ENCODE data around the gene GNG3.

Gene GNG3

DNA sequence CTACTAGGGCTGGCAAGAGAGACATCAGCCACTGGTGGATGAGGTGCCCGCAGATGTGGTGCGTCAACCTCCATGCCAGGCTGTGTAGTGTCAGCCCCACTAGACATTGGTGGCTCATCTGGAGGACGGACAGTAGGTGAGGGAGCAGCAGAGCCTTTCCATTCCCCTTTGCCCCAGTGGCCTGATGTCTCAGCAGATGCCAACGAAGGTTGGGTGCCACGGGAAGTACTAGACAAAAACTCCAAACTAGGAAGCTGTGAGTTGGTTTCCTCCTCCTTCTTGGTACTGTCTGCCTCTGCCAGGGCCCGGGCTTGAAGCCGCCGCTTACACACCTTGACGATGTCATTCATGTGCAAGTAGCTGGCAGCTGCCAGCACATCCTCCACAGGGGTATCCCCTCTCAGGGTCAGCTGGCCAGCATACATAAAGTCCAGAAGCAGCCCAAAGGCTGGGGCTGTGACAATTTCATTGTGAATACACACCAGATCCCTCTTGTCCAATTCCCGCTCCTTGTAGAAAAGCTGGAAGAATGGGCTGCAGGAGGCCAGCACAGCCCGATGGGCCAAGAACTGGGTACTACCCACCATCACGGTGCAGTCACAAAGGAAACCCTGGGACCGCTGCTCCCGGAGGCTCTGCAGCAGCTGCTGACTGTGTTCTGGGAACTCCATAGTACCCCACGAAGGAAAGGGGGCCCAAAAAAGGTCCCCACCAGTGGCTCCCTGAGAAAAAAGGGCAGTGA, 45.7 kb downstream of the GNG3 start:
- H3K9ac ChIP-seq (ENCODE audit: low read length) = peak overlapping the region; percentile 27; the same call in 1 of the 2 replicates
- peak overlapping the region; percentile 78 for H3K4me3 ChIP-seq (ENCODE audit: low read length)
- H4K20me1 ChIP-seq (ENCODE audit: insufficient read depth, low read length) = no peaks in the 10 kb centered on the region
- peaks cover 8% of the 10 kb centered on the region for H3K4me1 ChIP-seq (ENCODE audit: low read length)
- no peak overlapping the region for H2AFZ ChIP-seq (ENCODE audit: low read depth, low read length)
- H3K36me3 ChIP-seq (replicated peaks; ENCODE audit: low read depth, low read length) = peaks cover 9% of the 10 kb centered on the region
- H3K79me2 ChIP-seq (ENCODE audit: low read length) = no peaks in the 10 kb centered on the region
- no peaks in the 10 kb centered on the region for H3K9me3 ChIP-seq (ENCODE audit: insufficient read depth, low read length)
- no peak for TF ChIP-seq EZH2phosphoT487 (IDR thresholded peaks at IDR 0.05; ENCODE audit: low read depth)
- TF ChIP-seq, protein P1, sequence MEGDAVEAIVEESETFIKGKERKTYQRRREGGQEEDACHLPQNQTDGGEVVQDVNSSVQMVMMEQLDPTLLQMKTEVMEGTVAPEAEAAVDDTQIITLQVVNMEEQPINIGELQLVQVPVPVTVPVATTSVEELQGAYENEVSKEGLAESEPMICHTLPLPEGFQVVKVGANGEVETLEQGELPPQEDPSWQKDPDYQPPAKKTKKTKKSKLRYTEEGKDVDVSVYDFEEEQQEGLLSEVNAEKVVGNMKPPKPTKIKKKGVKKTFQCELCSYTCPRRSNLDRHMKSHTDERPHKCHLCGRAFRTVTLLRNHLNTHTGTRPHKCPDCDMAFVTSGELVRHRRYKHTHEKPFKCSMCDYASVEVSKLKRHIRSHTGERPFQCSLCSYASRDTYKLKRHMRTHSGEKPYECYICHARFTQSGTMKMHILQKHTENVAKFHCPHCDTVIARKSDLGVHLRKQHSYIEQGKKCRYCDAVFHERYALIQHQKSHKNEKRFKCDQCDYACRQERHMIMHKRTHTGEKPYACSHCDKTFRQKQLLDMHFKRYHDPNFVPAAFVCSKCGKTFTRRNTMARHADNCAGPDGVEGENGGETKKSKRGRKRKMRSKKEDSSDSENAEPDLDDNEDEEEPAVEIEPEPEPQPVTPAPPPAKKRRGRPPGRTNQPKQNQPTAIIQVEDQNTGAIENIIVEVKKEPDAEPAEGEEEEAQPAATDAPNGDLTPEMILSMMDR (IDR thresholded peaks at IDR 0.05; ENCODE audit: low read depth, low read length) = no peak
- H3K4me2 ChIP-seq (ENCODE audit: low read length) = peak overlapping the region; percentile 81
- no peak overlapping the region for H3K27ac ChIP-seq (ENCODE audit: low read length)
- no peaks in the 10 kb centered on the region for H3K27me3 ChIP-seq (ENCODE audit: low read depth, low read length)

DNA sequence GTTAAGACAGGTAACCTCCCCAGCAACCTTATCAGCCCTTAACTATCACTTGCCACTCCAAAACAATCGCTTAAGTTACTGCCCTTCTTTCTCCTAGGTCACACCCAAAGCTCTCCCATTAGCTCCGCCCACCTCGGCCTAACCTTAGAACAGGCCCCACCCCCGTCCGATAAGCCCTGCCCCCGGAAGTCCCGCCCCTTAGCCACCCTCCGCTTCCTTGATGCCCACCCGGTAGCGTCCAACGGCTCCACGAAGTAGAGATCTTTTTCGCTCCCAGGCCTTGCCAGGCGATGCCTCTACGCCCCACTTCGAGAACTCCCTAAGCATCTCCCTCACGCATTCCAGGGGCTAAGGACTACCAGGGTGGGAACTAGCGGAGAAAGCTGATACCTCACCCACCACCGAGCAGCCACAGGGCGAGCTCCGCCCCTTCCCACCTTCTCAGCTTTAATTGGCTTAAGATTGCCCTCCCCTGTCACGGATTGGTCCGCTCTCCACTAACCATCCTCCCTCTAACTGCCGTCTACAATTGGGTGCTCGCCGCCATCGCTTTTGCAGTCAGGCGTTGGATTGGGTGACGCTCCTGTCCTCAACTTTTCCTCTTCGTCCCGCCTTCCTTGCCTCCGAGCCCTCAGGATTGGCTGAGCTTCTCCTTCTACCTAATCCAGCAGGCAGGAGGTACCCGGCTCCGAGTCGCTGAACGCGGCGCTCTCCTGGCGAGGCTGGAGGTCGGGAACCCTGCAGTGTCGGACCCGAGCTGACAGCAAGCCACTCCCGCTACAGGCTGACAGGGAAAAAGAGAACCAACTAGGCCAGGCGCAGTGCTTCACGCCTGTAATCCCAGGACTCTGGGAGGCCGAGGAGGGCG, 46.5 kb downstream of the GNG3 start, which contains the start of gene ZBTB3:
Gene ZBTB3, minus strand, starts transcription at position 425 of the 868 bp plus-strand sequence. CDS start 496 bp downstream, outside the sequence.
- peak within 1 kb of the TSS; percentile 94 for H2AFZ ChIP-seq (ENCODE audit: low read depth, low read length)
- H3K4me2 ChIP-seq (ENCODE audit: low read length) = peak within 1 kb of the TSS; percentile 81
- peak within 1 kb of the TSS; percentile 71 for H3K9ac ChIP-seq (ENCODE audit: low read length)
- H3K9me3 ChIP-seq (ENCODE audit: insufficient read depth, low read length) = no peaks in the 10 kb centered on the region
- no peaks in the 10 kb centered on the region for H4K20me1 ChIP-seq (ENCODE audit: insufficient read depth, low read length)
- no peaks in the 10 kb centered on the region for H3K79me2 ChIP-seq (ENCODE audit: low read length)
- no peak for TF ChIP-seq EZH2phosphoT487 (IDR thresholded peaks at IDR 0.05; ENCODE audit: low read depth)
- TF ChIP-seq, protein P1 (IDR thresholded peaks at IDR 0.05; ENCODE audit: low read depth, low read length) = no peak
- H3K27me3 ChIP-seq (ENCODE audit: low read depth, low read length) = no peaks in the 10 kb centered on the region
- H3K4me3 ChIP-seq (ENCODE audit: low read length) = peak within 1 kb of the TSS; percentile 78
- peaks cover 8% of the 10 kb centered on the region for H3K4me1 ChIP-seq (ENCODE audit: low read length)
- peaks cover 9% of the 10 kb centered on the region for H3K36me3 ChIP-seq (replicated peaks; ENCODE audit: low read depth, low read length)
- peak within 1 kb of the TSS; percentile 60 for H3K27ac ChIP-seq (ENCODE audit: low read length)

DNA sequence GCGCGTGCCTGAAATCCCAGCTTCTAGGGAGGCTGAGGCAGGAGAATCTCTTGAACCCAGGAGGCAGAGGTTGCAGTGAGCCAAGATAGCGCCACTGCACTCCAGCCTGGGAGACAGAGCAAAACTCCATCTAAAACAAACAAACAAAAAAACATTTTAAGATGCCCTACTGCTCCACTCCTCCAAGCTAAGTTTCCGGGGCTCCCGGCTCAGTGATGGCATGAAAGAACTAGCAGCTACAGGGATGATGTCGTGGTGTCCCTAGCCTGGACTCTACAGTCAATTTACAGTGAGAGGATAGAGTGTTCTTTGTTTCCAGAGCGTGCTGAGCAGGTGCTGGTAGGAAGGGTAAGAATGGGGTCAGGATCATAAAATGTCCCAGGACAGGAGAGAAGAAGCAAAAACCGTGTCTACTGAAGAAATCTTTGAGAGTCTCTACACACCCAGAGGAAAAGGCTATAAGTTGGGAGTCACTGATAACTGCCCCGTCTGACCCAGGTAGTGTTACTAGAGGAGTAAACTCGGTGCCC, 47.7 kb downstream of the GNG3 start:
- no peaks in the 10 kb centered on the region for H3K79me2 ChIP-seq (ENCODE audit: low read length)
- no peak overlapping the region for H3K27ac ChIP-seq (ENCODE audit: low read length)
- H3K27me3 ChIP-seq (ENCODE audit: low read depth, low read length) = no peaks in the 10 kb centered on the region
- H4K20me1 ChIP-seq (ENCODE audit: insufficient read depth, low read length) = no peaks in the 10 kb centered on the region
- H3K4me3 ChIP-seq (ENCODE audit: low read length) = no peak overlapping the region
- TF ChIP-seq, protein P1 (IDR thresholded peaks at IDR 0.05; ENCODE audit: low read depth, low read length) = no peak
- TF ChIP-seq EZH2phosphoT487 (IDR thresholded peaks at IDR 0.05; ENCODE audit: low read depth) = no peak
- H3K9me3 ChIP-seq (ENCODE audit: insufficient read depth, low read length) = no peaks in the 10 kb centered on the region
- H3K9ac ChIP-seq (ENCODE audit: low read length) = no peak overlapping the region
- peaks cover 8% of the 10 kb centered on the region for H3K4me1 ChIP-seq (ENCODE audit: low read length)
- no peak overlapping the region for H3K4me2 ChIP-seq (ENCODE audit: low read length)
- H3K36me3 ChIP-seq (replicated peaks; ENCODE audit: low read depth, low read length) = peaks cover 6% of the 10 kb centered on the region
- H2AFZ ChIP-seq (ENCODE audit: low read depth, low read length) = no peak overlapping the region

Measured in OCI-LY3 (cell line).